ENCODE data around the gene SNTB2.
"Not testable (repeated sequence)": the region's sequence is repeated elsewhere in the genome, so short reads cannot be mapped to it uniquely, and the experiment has no call there.

The SNTB2 gene

DNA sequence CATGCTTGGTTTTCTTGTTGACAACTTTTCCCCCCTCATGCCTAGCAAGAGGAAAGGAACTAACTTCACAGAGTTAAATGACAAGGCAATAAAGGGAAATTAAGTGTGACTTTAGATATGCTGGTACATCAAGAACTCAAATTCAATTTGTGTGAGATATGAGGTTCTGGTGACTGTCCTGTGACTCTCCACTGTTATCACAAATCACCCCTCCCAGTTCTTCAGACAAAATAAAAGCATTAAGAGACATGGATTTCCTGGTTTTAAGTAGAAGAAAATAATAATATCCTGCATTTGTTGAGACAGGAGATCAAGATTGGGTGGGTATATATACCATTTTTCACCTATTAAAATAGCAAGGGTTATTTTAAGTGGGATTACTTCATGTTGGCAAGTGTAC, 46.2 kb downstream of the SNTB2 start:
- DNase-seq, result no peak

GRCh38 chr16:69234460-69234859, 47.5 kb downstream of the SNTB2 start:
- no peak for DNase-seq

GRCh38 chr16:69236319-69236718, 49.4 kb downstream of the SNTB2 start:
- no peak for DNase-seq

- no peak for DNase-seq
Measured at GRCh38 chr16:69237296-69237695, 50.3 kb downstream of the SNTB2 start.

- no peak for DNase-seq
Measured at GRCh38 chr16:69239851-69240250, 52.9 kb downstream of the SNTB2 start.

DNA sequence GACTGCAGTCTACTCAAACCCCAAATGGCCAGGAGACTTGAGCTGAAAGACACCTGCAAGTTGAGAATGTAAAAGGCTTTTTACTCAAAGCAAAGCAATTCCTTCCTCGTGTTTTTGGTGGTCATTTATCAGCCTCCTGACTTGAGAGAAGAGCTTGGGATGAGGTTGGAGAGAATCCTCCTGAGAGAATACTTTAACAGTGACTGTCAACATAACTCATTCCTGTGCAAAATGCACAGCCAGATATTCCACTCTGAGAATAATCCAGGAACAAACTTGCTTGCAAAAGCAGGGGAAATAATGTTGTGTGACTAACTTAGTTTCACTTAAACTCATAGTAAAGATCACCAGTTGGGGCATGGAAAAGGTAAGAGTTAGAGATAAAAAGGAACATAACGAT, 53.4 kb downstream of the SNTB2 start:
- no peak for DNase-seq

GRCh38 chr16:69241926-69242325, 55.0 kb downstream of the SNTB2 start:
- DNase-seq, result no peak

DNA sequence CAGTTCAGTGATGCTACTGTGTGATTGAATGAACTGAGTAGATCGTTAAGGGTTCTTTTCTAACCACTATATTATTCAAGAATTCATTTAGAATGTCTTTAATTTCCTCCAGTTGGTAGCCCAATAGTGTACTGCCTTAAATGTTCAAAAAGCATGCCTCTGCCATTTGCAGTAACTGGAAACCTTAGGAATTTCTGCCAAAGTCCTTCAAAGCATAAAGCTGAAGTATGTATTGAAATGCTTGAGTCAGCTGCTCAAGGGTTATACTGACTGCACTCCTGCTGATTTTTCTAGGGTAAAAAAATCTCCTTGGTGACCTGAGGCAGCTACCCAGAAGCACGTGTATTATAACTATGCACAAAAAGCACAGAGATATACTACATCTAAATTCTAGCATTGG, 56.5 kb downstream of the SNTB2 start:
- no peak for DNase-seq

DNA sequence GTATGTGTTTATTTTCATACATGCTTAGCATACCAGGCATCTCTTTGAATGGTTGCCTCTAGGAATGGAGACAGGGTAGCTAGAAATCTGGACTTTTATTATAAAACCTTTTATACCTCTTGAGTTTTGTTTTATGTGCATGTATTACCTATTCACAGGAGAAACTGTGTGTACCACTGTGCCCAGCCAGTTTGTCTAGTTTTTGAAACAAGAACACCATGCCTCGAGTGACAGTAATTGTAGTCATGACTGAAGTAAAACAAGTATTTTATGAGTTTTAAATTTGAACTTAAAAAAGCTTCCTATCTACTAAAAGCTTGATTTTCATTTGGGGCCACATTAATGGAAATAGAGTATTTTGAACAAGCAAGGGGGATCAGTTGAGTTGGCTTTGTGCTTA, 57.4 kb downstream of the SNTB2 start:
- no peak for DNase-seq

DNA sequence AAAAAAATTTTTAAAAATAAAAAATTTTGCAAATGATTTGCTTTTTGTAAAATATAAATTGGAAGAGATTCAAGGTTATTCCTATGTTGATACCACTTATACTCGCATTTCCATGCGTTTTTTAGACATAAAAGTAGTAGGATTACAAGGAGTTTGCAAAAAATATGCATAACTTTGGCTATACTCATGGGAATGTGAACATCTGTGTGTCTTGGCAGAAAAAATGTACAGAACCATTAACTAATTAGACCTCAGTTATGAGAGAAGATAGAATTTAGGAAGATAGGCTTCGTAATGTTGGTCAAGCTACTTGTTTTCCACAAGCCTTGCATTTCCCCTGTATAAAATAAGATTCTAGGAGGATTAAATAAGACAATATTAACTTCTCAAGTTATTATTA, 63.1 kb downstream of the SNTB2 start:
- DNase-seq, result no peak

DNA sequence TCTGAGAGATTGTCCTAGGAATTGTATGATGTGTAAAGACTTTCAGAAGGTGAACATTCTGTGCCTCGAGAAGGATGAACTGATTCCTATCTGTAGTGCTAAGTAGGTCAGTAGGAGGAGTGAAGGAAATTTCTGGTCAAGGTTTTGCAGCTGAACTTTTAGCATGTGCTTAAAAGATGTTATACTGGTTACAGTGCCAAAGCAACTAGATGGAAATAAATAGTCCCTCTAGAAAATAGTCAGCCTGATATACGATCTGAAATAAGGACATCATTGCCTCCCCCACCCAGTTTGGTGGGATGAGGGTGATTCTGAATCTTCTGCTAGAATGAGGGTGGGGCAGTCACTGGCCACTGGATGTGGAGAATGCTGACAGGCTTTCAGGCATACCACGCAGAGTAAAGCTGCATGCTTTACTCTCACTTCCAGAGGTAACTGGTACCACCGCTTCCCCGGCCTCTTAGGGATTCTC, 66.9 kb downstream of the SNTB2 start:
- no peak for DNase-seq

- DNase-seq, result not testable (repeated sequence)
Measured at GRCh38 chr16:69259428-69259764, 72.4 kb downstream of the SNTB2 start.

DNA sequence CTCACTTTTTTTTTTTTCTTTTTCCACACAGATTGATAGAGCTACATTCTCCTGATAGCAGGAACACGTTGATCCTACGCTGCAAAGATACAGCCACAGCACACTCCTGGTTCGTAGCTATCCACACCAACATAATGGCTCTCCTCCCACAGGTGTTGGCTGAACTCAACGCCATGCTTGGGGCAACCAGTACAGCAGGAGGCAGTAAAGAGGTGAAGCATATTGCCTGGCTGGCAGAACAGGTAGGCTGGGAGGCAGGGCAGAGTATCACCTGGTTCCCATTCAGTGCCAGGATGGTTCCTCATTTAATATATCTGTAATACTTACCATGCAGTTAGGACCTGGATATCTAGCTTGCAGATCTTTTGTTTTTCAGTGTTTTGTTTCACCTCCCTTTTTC, 73.1 kb downstream of the SNTB2 start:
- no peak for DNase-seq

DNA sequence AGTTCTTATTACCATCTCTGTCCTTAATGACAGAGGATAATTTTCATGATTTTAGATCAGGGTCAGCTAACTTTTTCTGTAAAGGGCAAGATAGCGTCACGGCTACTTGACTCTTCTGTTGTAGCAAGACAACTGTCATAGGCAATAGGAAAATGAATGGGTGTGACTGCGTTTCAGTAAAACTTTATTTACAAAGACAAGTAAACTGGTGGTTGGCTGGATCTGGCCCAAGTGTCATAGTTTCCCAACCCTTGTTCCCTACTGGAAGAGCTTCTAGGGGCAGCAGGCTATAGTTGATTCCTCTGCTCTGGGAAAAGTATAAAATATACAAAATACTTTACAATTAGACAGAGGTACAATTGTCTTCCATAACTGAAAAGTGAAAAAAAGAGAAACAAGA, 73.5 kb downstream of the SNTB2 start:
- no peak for DNase-seq

DNA sequence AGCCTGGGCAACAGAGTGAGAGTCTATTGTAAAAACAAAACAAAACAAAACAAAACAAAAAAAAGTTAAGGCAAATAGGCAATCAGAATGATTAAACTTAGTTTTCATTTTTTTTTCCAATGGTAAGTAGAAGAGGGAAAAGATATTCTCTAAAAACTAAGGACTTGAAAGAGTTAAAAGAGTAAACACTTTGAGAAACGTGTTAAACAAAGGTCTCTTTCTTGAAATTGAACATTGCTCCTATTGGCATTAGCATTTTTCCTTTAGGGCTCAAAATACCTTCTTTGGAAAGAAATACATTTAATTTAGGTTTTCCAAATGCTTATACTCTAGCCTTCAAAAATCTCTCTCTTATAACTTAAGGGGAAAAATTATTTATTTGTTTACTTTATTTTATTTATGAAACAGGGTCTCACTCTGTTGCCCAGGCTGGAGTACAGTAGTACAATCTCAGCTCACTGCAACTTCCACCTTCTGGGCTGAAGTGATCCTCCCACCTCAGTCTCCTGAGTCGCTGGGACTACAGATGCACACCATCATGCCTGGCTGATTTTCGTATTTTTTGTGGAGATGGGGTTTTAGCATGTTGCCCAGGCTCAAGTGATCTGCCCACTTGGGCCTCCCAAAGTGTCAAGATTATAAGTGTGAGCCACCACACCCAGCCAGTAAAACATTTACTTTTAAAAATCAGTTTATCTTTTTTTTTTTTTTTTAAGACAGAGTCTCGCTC, 79.5 kb downstream of the SNTB2 start:
- DNase-seq, result no peak

GRCh38 chr16:69267633-69268032, 80.7 kb downstream of the SNTB2 start:
- no peak for DNase-seq

- no peak for DNase-seq
Measured at GRCh38 chr16:69270395-69270794, 83.4 kb downstream of the SNTB2 start.

GRCh38 chr16:69270831-69271230, 83.9 kb downstream of the SNTB2 start:
- no peak for DNase-seq

GRCh38 chr16:69273009-69273408, 86.0 kb downstream of the SNTB2 start:
- no peak for DNase-seq

GRCh38 chr16:69274699-69275235, 87.8 kb downstream of the SNTB2 start:
- DNase-seq, result no peak

GRCh38 chr16:69276148-69277115, 89.5 kb downstream of the SNTB2 start:
- DNase-seq, result no peak

DNA sequence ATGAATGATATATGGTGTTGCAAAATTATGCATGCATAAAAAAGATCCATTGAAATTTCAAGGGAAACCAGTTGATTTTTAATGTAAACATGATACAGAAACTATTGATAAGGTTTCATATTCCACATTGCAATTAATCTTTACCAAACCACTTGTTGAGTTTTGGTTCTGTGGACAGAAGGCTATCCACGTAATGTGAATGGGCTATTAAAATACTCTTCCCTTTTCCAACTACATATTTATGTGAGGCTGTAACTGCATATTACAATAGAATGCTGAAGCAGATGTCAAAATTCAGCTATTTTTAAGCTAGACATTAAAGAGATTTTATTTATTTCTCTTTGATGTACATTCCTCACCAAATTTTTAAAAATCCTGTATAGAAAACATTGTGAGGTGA, 90.4 kb downstream of the SNTB2 start:
- DNase-seq, result no peak

DNA sequence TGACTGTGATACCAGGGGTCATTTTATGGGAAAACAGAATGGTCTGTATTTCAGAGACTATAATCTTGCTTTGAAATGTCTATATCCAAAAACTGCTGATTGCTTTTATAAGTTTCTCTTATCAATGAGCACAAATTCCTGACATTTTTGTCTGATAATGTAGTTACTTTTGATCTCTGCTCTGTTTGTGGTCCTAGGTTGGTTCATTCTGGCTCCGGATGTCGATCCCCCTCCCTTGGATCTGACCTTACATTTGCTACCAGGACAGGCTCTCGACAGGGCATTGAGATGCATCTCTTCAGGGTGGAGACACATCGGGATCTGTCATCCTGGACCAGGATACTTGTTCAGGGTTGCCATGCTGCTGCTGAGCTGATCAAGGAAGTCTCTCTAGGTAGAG, 96.9 kb downstream of the SNTB2 start:
- DNase-seq, result no peak
